PFSK-1 (cell line): ENCODE data around the gene APC2.

Source experiments
- FOXP2 ChIP-seq: optimal IDR thresholded peaks from 2 replicates; pipeline ENCODE3; 2011; ENCODE audit warnings: borderline replicate concordance, control low read depth, inconsistent platforms; ENCODE audit not compliant: insufficient read depth; ENCODE audit errors: extremely low read length, extremely low read depth
- POLR2AphosphoS5 ChIP-seq: IDR thresholded peaks from 2 replicates; pipeline ENCODE4 v1.6.1; 2012; ENCODE audit warnings: low read depth, mild to moderate bottlenecking, control low read depth, low read length, moderate library complexity
- SIN3A ChIP-seq: IDR thresholded peaks from 2 replicates; pipeline ENCODE4 v1.6.1; 2012; ENCODE audit warnings: mild to moderate bottlenecking, low read length, moderate library complexity, borderline replicate concordance; ENCODE audit not compliant: insufficient read depth
- TAF1 ChIP-seq: IDR thresholded peaks from 2 replicates; pipeline ENCODE4 v1.6.1; 2012; ENCODE audit warnings: low read length, control low read depth, borderline replicate concordance; ENCODE audit not compliant: insufficient read depth
- TF ChIP-seq, protein P1 (sequence below), 2 experiments: IDR thresholded peaks; 2 replicates each; pipeline versions ENCODE4 v1.6.1 to v1.8.0; 2011 to 2012; ENCODE audit warnings: low read depth in 2 of 2, low read length in 2 of 2, control low read depth in 1 of 2, inconsistent platforms in 1 of 2, mild to moderate bottlenecking in 1 of 2, moderate library complexity in 1 of 2; ENCODE audit not compliant: insufficient read depth in 1 of 2

APC2 gene

DNA sequence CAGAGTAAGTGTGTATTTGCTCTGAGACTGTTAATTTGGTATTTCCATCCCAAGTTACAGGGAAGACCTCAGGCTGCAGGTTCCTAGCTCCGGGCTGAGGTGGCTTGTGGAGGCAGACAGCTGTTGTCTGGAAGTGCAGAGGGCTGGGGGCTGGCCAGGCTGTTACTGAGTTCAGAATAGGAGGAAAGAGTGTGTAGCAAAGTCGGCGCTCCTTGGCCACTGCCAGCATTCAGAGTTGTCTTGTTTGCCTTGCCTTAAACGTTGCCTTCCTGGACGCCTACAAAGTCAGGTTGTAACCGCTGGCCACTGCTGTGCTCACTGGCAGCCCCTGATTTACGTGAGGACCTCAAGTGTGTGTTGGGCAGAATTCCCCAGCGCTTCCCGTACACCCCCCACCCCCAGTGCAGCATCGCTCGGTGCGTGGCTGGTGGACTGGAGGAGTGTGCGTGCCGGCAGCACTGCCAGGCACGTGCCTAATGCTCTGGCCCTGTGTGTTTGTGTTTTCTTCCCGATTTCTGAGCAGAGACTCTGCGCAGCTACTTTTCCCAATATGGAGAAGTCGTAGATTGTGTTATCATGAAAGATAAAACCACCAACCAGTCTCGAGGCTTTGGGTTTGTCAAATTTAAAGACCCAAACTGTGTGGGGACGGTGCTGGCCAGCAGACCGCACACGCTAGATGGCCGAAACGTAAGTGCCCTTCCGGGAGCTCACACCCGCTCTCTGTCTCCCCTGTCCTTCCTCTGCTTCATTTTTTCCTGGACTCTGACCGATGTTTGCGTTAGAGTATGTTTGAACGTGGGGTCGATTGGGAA, 32.0 kb upstream of the APC2 start:
- no peak for TF ChIP-seq SIN3A
- TF ChIP-seq, protein P1, sequence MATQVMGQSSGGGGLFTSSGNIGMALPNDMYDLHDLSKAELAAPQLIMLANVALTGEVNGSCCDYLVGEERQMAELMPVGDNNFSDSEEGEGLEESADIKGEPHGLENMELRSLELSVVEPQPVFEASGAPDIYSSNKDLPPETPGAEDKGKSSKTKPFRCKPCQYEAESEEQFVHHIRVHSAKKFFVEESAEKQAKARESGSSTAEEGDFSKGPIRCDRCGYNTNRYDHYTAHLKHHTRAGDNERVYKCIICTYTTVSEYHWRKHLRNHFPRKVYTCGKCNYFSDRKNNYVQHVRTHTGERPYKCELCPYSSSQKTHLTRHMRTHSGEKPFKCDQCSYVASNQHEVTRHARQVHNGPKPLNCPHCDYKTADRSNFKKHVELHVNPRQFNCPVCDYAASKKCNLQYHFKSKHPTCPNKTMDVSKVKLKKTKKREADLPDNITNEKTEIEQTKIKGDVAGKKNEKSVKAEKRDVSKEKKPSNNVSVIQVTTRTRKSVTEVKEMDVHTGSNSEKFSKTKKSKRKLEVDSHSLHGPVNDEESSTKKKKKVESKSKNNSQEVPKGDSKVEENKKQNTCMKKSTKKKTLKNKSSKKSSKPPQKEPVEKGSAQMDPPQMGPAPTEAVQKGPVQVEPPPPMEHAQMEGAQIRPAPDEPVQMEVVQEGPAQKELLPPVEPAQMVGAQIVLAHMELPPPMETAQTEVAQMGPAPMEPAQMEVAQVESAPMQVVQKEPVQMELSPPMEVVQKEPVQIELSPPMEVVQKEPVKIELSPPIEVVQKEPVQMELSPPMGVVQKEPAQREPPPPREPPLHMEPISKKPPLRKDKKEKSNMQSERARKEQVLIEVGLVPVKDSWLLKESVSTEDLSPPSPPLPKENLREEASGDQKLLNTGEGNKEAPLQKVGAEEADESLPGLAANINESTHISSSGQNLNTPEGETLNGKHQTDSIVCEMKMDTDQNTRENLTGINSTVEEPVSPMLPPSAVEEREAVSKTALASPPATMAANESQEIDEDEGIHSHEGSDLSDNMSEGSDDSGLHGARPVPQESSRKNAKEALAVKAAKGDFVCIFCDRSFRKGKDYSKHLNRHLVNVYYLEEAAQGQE (IDR thresholded peaks at IDR 0.05; ENCODE audit: insufficient read depth in 1 of 2, low read depth in 2 of 2, low read length in 2 of 2) = no peak
- TF ChIP-seq FOXP2 = no peak
- no peak for TF ChIP-seq TAF1
- no peak for TF ChIP-seq POLR2AphosphoS5

- TF ChIP-seq, protein P1 (IDR thresholded peaks at IDR 0.05; ENCODE audit: insufficient read depth in 1 of 2, low read depth in 2 of 2, low read length in 2 of 2) = no peak
- TF ChIP-seq TAF1 (no peak), FOXP2 (no peak), POLR2AphosphoS5 (no peak), SIN3A (no peak)
These were observed 31.5 kb upstream of the APC2 start for GRCh38 chr19:1418496-1418775.

GRCh38 chr19:1418951-1419738, 30.8 kb upstream of the APC2 start:
- TF ChIP-seq TAF1 (no peak), FOXP2 (no peak), POLR2AphosphoS5 (no peak), SIN3A (no peak)
- TF ChIP-seq, protein P1 (IDR thresholded peaks at IDR 0.05; ENCODE audit: insufficient read depth in 1 of 2, low read depth in 2 of 2, low read length in 2 of 2) = no peak

- TF ChIP-seq POLR2AphosphoS5 (no peak), SIN3A (no peak), FOXP2 (no peak), TAF1 (no peak)
- TF ChIP-seq, protein P1 (IDR thresholded peaks at IDR 0.05; ENCODE audit: insufficient read depth in 1 of 2, low read depth in 2 of 2, low read length in 2 of 2) = no peak
These were observed 29.3 kb upstream of the APC2 start for GRCh38 chr19:1420590-1420989.
